Amniotic epithelial cell (primary cell): ENCODE results near the gene ZNF514.
"Not testable (repeated sequence)": the region's sequence is repeated elsewhere in the genome, so short reads cannot be mapped to it uniquely, and the experiment has no call there.

Source experiments
- DNase-seq: peaks from one replicate; pipeline ENCODE4 v3.0.0-alpha.2; 2010; ENCODE audit warnings: low read depth

Gene ZNF514

DNA sequence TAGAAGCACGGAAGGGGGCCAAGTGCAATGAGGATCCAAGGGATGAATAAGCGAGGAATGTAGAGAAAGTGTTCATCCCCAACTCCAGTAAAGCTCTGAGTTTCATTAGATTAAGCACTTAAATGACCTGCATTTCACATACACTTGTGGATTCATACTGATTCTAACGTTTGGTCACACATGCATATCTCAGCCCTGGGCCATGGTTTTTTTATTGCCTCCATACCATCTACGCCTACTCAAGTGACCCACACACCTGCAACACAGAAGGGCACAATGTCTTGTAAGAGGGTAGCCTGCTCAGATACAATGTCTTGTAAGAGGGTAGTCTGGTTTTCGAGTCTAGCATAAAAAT, 37.5 kb downstream of the ZNF514 start:
- DNase-seq: no peak

DNA sequence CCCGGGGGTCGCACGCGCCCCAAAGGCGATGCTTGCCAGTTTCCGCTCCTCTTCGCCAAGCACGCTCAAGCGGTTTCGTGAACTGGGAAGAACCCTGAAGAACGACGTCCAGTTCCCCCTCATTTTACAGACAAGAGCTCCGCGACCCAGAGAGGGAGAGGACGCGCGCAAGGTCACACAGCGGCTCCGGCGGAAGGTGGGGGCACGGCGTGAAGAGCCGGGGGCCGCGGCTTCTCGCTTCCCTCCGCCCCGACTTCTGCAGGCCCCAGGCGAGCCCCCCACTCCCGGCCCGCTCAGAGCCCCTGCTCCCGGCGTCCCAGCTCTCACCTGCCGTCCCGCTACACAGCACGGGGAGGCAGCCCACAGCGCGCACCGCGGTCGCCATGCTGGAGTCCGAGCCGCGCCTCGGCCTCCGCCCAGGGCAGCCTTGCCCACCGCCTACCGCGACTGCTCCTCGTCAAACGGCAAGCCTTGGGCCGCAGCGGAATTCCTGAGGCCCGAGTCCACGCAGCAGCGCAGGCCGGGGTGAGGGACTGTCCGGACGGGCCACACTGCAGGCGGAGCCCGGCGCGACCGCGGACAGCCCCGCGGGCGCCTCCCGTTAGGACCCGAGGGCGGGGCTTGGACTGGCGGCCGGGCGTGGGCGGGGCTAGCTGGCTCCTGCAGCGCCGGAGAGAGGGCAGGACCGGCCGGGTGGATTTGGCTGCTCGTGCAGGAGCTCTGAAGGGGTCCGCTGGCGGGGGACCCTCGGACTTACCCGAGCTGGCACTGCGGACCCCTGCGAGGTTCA, 38.0 kb downstream of the ZNF514 start, which contains the start of gene MRPS5:
Gene MRPS5 (minus strand): TSS at position 402 of the 790 bp plus-strand sequence. CDS start 17 bp downstream, at position 385.
- DNase-seq: peak; percentile 37

- DNase-seq: peak; percentile 47
These were observed 38.6 kb downstream of the ZNF514 start for GRCh38 chr2:95121093-95121406.

DNA sequence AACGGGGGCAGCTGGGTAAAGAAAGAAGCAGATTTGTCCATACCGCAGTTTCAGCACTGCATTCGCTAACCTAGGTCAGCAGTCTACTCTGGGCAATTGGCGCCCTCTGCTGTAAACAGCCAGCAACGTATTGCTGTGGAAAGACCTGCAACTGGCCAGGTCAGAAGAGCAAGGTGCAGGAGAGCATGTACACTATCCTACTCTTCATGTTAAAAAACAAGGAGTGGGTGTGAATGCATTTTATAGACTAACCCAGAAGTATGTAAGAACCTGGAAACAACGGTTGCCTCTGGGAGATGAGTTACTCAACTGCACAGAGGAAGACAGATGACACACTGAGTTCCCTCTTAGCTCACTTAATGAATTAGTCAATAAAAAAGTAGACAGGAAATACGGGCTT, 44.2 kb downstream of the ZNF514 start:
- peak; percentile 69 for DNase-seq

DNA sequence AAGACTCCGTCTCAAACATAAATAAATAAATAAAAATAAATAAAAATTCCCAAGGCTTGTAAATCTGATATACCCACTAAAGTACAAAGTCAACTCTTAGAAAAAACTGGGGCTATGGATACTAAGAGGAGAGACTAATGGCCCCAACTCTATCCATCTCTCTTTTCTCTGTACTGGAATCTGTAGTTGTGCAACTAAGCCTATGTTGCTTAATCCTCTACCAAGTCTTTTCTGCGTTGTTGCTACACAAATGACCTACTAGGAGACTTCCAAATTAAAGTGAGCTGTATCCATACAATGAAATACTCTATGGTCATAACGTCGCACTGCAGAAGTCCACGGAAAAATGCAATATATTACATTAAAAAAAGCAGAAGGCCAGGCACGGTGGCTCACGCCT, 46.2 kb downstream of the ZNF514 start:
- DNase-seq: peak; percentile 52

DNA sequence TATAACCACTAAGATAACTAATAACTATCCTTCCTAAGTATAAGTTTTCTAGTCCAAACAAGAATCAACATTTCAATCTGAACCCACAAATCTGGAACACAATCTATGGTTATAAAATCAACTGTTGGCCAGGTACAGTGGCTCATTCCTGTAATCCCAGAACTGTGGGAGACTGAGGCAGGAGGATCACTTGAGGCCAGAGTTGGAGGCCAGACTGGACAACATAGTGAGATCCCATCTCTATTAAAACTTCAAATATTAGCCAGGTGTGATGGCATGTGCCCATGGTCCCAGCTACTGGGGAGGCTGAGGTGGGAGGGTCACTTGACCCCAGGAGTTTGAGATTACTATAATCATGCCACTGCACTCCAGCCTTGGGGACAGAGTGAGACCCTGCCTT, 49.3 kb downstream of the ZNF514 start:
- no peak for DNase-seq

- DNase-seq: no peak
These were observed 50.4 kb downstream of the ZNF514 start for GRCh38 chr2:95109260-95109659.

DNA sequence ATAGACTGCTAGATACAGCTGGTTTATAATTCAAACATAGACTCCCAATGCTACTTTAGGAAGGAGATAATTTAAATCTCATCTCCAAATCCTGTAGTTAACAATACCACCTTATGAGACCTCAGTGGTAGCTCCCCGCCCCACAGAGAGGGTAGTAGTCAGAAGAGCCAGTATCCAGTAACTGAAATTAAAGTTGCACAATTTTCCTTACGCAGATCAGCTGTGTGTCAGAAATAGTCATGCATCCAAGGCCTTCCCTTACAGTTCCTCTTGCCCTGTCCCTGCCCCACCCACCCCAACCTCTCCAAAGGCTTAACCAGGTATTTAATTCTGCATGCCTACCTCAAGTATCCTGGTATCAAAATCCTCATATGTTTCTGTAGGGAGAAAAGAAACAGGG, 53.6 kb downstream of the ZNF514 start:
- DNase-seq: peak; percentile 13

GRCh38 chr2:95104606-95105005, 55.0 kb downstream of the ZNF514 start:
- DNase-seq: no peak

- DNase-seq: no peak
These were observed 59.7 kb downstream of the ZNF514 start for GRCh38 chr2:95099910-95100309.

DNA sequence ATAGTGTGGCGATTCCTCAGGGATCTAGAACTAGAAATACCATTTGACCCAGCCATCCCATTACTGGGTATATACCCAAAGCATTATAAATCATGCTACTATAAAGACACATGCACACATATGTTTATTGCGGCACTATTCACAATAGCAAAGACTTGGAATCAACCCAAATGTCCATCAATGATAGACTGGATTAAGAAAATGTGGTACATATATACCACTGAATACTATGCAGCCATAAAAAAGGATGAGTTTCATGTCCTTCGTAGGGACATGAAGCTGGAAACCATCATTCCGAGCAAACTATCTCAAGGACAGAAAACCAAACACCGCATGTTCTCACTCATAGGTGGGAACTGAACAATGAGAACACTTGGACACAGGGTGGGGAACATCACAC, 61.4 kb downstream of the ZNF514 start:
- not testable (repeated sequence) for DNase-seq
